Smooth muscle cell (in vitro differentiated cells): ENCODE results near the gene IGFBP4. TPM values are rescaled to one million over a fixed set of nuclear protein-coding genes. Genes with fewer than 3 reads are reported as not detected.

Source experiments
- DNase-seq: peaks from one replicate; lab custom pipeline; 2025; ENCODE audit not compliant: unreplicated experiment; lab: John Stamatoyannopoulos, UW
- H2AFZ ChIP-seq: fragments of 200-600 bp; sonication (generic); 2 replicates; pipeline ENCODE4 v1.6.0; 2016; ENCODE audit warnings: antibody characterized with exemption, low read depth, mild to moderate bottlenecking
- H3F3A ChIP-seq: fragments of 200-600 bp; sonication (generic); 2 replicates; pipeline ENCODE4 v1.6.0; 2017; ENCODE audit warnings: antibody characterized with exemption, low read depth
- H3K27ac ChIP-seq: fragments of 200-600 bp; sonication (generic); 2 replicates; pipeline ENCODE4 v1.5.1; 2016; ENCODE audit warnings: low read depth, mild to moderate bottlenecking
- H3K27me3 ChIP-seq: fragments of 200-600 bp; sonication (generic); 2 replicates; pipeline ENCODE4 v1.6.1; 2016; ENCODE audit warnings: low read depth, mild to moderate bottlenecking
- H3K36me3 ChIP-seq: fragments of 200-600 bp; sonication (generic); 2 replicates; pipeline ENCODE4 v1.5.1; 2016; ENCODE audit warnings: low read depth
- H3K4me1 ChIP-seq: fragments of 200-600 bp; sonication (generic); 2 replicates; pipeline ENCODE4 v1.5.1; 2016; ENCODE audit warnings: low read depth
- H3K4me2 ChIP-seq: fragments of 200-600 bp; sonication (generic); 2 replicates; pipeline ENCODE4 v1.6.0; 2016; ENCODE audit warnings: mild to moderate bottlenecking
- H3K4me3 ChIP-seq: fragments of 200-600 bp; sonication (generic); 2 replicates; pipeline ENCODE4 v1.5.1; 2016; ENCODE audit warnings: mild to moderate bottlenecking
- H3K79me2 ChIP-seq: fragments of 200-600 bp; sonication (generic); 2 replicates; pipeline ENCODE4 v1.6.0; 2016; ENCODE audit warnings: low read depth, mild to moderate bottlenecking
- H3K9ac ChIP-seq: fragments of 200-600 bp; sonication (generic); 2 replicates; pipeline ENCODE4 v1.6.0; 2016; ENCODE audit warnings: low read depth
- H3K9me3 ChIP-seq: fragments of 200-600 bp; sonication (generic); replicated peaks from 2 replicates; pipeline ENCODE4 v1.5.1; 2016; ENCODE audit warnings: low read depth
- H4K20me1 ChIP-seq: fragments of 200-600 bp; sonication (generic); 2 replicates; pipeline ENCODE4 v1.6.0; 2016; ENCODE audit warnings: low read depth
- WGBS: methylation state at CpG from one replicate; pipeline ENCODE4 v1.1.7; 2016; ENCODE audit warnings: low lambda C conversion rate; 5-methylcytosine and 5-hydroxymethylcytosine counted together
- polyA plus RNA-seq: library from polyadenylated mRNA; unstranded; fragments of >200 nt; fragmentation: Nextera tagmentation; extraction: Ambion mirVana; gene quantifications from 2 replicates; pipeline ENCODE4 v1.2.1, GENCODE V29; 2016
- total RNA-seq: library from RNA; depleted of rRNA; stranded (reverse); fragments of >200 nt; gene quantifications from 2 replicates; pipeline ENCODE4 v1.2.3, GENCODE V29; 2014
- TF ChIP-seq, protein P1 (sequence below): fragments of 200-600 bp; sonication (generic); IDR thresholded peaks from 2 replicates; pipeline ENCODE4 v1.5.1; 2017; ENCODE audit warnings: borderline replicate concordance, mild to moderate bottlenecking, antibody characterized with exemption; ENCODE audit not compliant: insufficient read depth, poor library complexity, severe bottlenecking

IGFBP4 gene
- total and polyA plus RNA-seq, 2 experiments from 2014 or later, result 91.0 to 305 TPM

GRCh38 chr17:40500709-40501108, 57.5 kb downstream of the IGFBP4 start:
- no peaks in the 10 kb centered on the region for H3K9me3 ChIP-seq
- no peak overlapping the region for H3K27ac ChIP-seq
- H3K9ac ChIP-seq, result no peak overlapping the region
- TF ChIP-seq, protein P1, sequence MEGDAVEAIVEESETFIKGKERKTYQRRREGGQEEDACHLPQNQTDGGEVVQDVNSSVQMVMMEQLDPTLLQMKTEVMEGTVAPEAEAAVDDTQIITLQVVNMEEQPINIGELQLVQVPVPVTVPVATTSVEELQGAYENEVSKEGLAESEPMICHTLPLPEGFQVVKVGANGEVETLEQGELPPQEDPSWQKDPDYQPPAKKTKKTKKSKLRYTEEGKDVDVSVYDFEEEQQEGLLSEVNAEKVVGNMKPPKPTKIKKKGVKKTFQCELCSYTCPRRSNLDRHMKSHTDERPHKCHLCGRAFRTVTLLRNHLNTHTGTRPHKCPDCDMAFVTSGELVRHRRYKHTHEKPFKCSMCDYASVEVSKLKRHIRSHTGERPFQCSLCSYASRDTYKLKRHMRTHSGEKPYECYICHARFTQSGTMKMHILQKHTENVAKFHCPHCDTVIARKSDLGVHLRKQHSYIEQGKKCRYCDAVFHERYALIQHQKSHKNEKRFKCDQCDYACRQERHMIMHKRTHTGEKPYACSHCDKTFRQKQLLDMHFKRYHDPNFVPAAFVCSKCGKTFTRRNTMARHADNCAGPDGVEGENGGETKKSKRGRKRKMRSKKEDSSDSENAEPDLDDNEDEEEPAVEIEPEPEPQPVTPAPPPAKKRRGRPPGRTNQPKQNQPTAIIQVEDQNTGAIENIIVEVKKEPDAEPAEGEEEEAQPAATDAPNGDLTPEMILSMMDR, result no peak
- no peaks in the 10 kb centered on the region for H3K79me2 ChIP-seq
- no peaks in the 10 kb centered on the region for H3K36me3 ChIP-seq
- no peaks in the 10 kb centered on the region for H3K4me1 ChIP-seq
- H2AFZ ChIP-seq, result no peak overlapping the region
- WGBS, result 95% methylated on average over 10 of the region's 10 CpGs
- H3K4me3 ChIP-seq, result no peak overlapping the region
- DNase-seq, result no peak
- no peaks in the 10 kb centered on the region for H3F3A ChIP-seq
- no peak overlapping the region for H3K4me2 ChIP-seq
- no peaks in the 10 kb centered on the region for H3K27me3 ChIP-seq
- H4K20me1 ChIP-seq, result no peaks in the 10 kb centered on the region

DNA sequence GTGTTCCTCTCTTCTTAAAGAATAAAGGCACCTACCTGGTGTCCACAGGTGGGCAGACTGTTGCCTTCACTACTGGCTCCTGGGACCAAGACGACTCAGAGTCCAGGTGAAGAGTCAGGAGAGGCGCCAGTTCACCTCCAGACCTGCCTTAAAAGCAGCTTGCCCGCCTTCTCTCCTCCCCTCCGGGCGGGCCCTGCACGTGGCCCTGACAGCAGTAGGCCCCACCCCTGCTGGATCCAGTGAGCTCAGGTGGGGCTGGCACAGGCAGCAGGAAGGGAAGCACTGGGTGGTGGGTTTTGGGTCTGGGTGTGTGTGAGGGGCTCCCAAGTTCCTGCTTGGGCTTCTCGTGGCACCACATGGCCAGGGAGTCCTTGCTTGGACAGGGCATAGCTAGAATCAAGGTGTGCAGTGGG, 58.3 kb downstream of the IGFBP4 start, which contains the start of gene TNS4:
TNS4 (minus strand) TSS at position 125 of the 413 bp plus-strand sequence. CDS start 5,198 bp downstream, outside the sequence.
- no peak within 1 kb of the TSS for H3K9ac ChIP-seq
- no peaks in the 10 kb centered on the region for H3K79me2 ChIP-seq
- H2AFZ ChIP-seq, result no peak within 1 kb of the TSS
- no peak within 1 kb of the TSS for H3K27ac ChIP-seq
- H3F3A ChIP-seq, result no peaks in the 10 kb centered on the region
- no peak within 1 kb of the TSS for H3K4me3 ChIP-seq
- TF ChIP-seq, protein P1, result no peak
- H3K9me3 ChIP-seq, result no peaks in the 10 kb centered on the region
- no peak for DNase-seq
- no peaks in the 10 kb centered on the region for H3K4me1 ChIP-seq
- 66% methylated on average over 7 of the region's 7 CpGs for WGBS
- H4K20me1 ChIP-seq, result no peaks in the 10 kb centered on the region
- no peak within 1 kb of the TSS for H3K4me2 ChIP-seq
- no peaks in the 10 kb centered on the region for H3K27me3 ChIP-seq
- H3K36me3 ChIP-seq, result no peaks in the 10 kb centered on the region

DNA sequence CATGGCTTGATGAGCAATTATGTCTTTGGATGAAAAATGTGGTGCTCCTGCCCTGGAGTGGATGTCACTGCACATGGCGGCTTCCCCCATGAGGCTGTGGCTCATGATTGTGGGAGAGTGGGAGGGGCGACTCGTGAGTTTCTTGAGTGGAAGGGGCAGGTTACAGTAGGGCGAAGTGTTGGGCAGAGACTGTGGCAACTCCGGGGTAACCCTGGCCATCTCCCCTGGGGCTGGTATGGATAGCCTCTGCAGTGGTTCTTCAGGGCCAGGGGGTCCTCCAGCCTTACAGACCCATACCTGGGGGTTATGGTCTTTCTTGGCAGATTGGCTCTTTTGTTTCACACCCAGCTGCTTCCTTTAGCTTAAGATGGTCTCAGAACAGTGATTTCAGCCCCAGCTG, 59.5 kb downstream of the IGFBP4 start:
- no peaks in the 10 kb centered on the region for H3K36me3 ChIP-seq
- H3K27me3 ChIP-seq, result no peaks in the 10 kb centered on the region
- H3K4me2 ChIP-seq, result no peak overlapping the region
- no peak overlapping the region for H3K27ac ChIP-seq
- H3K9me3 ChIP-seq, result no peaks in the 10 kb centered on the region
- H3K4me3 ChIP-seq, result no peak overlapping the region
- no peak for DNase-seq
- no peaks in the 10 kb centered on the region for H3F3A ChIP-seq
- no peak overlapping the region for H3K9ac ChIP-seq
- no peaks in the 10 kb centered on the region for H4K20me1 ChIP-seq
- H3K4me1 ChIP-seq, result no peaks in the 10 kb centered on the region
- WGBS, result 96% methylated on average over 5 of the region's 5 CpGs
- TF ChIP-seq, protein P1, result no peak
- no peaks in the 10 kb centered on the region for H3K79me2 ChIP-seq
- no peak overlapping the region for H2AFZ ChIP-seq

GRCh38 chr17:40503154-40503553, 59.9 kb downstream of the IGFBP4 start:
- H3K27ac ChIP-seq, result no peak overlapping the region
- no peaks in the 10 kb centered on the region for H3F3A ChIP-seq
- H3K4me3 ChIP-seq, result no peak overlapping the region
- TF ChIP-seq, protein P1, result no peak
- no peaks in the 10 kb centered on the region for H3K27me3 ChIP-seq
- H3K36me3 ChIP-seq, result no peaks in the 10 kb centered on the region
- H3K79me2 ChIP-seq, result no peaks in the 10 kb centered on the region
- no peaks in the 10 kb centered on the region for H3K4me1 ChIP-seq
- no peak overlapping the region for H3K9ac ChIP-seq
- WGBS, result 98% methylated on average over 2 of the region's 2 CpGs
- H3K9me3 ChIP-seq, result no peaks in the 10 kb centered on the region
- H3K4me2 ChIP-seq, result no peak overlapping the region
- H4K20me1 ChIP-seq, result no peaks in the 10 kb centered on the region
- H2AFZ ChIP-seq, result no peak overlapping the region
- DNase-seq, result no peak
